ENCODE results near the gene HMGXB4.

DNA sequence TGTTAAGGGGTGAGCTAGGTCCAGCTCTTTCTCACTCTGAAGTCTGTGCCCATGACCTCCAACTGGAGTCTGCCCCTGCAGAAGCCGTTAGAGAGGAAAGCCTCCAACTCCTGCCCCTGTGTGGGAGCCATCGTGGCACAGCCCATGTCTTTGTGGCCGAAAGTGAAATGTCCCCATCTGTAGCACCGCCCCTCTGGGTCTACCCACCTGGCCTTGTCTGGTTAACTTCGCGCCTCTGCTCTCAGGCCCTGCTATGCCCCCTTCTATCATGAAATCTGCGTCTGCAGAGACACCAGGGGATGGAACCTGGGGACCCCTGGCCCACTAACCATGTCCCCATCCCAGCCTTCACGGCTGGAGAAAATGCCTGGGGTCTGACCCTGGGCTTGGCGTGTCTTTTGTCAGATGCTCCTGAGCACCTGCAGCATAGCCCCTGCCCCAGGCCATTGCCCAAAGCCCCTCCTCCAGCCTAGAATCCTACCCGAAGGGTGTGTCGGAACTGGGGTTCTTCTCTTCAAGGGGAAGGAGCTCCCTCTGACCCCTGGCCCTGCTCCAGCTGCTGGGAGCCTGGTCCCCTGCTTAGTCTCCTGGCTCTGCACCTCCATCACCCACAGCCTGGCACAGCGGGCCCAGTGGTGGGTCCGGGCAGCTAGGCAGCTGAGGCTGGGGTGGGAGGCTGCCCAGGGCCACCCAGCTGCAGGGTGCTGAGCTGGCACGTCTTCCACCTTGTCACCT, 87.8 kb downstream of the HMGXB4 start:
- TF ChIP-seq, protein P1, sequence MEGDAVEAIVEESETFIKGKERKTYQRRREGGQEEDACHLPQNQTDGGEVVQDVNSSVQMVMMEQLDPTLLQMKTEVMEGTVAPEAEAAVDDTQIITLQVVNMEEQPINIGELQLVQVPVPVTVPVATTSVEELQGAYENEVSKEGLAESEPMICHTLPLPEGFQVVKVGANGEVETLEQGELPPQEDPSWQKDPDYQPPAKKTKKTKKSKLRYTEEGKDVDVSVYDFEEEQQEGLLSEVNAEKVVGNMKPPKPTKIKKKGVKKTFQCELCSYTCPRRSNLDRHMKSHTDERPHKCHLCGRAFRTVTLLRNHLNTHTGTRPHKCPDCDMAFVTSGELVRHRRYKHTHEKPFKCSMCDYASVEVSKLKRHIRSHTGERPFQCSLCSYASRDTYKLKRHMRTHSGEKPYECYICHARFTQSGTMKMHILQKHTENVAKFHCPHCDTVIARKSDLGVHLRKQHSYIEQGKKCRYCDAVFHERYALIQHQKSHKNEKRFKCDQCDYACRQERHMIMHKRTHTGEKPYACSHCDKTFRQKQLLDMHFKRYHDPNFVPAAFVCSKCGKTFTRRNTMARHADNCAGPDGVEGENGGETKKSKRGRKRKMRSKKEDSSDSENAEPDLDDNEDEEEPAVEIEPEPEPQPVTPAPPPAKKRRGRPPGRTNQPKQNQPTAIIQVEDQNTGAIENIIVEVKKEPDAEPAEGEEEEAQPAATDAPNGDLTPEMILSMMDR (IDR thresholded peaks at IDR 0.05), result no peak
- TF ChIP-seq POLR2A (IDR thresholded peaks at IDR 0.05), result no peak

Data from thyroid gland (tissue), 4 donors.